ENCODE data around the gene RPL14. TPM values are rescaled to one million over a fixed set of nuclear protein-coding genes. Genes with fewer than 3 reads are reported as not detected.

RPL14 gene
- total RNA-seq, 1 donor from 2014 or later: 1,554 TPM

- Histone ChIP-seq H3K4me3 (no peak overlapping the region), H3K9me3 (no peaks in the 10 kb centered on the region), H3K36me3 (peaks cover 27% of the 10 kb centered on the region), H3K27me3 (no peaks in the 10 kb centered on the region), H3K4me1 (peaks cover 4% of the 10 kb centered on the region), H3K27ac (no peak overlapping the region)
- no peak for TF ChIP-seq CTCF (IDR thresholded peaks at IDR 0.05)
- intact Hi-C loops (cut with DNase I): no loop called here
- ATAC-seq (peak; percentile 21), DNase-seq (no peak)
These were observed 54.0 kb downstream of the RPL14 start for GRCh38 chr3:40511031-40511718.

GRCh38 chr3:40516201-40516600, 59.1 kb downstream of the RPL14 start:
- ATAC-seq (no peak), DNase-seq (no peak)
- Histone ChIP-seq H3K4me1 (no peaks in the 10 kb centered on the region), H3K36me3 (peaks cover 27% of the 10 kb centered on the region), H3K27me3 (no peaks in the 10 kb centered on the region), H3K9me3 (no peaks in the 10 kb centered on the region), H3K27ac (no peak overlapping the region), H3K4me3 (no peak overlapping the region)
- no peak for TF ChIP-seq CTCF (IDR thresholded peaks at IDR 0.05)
- intact Hi-C loops (cut with DNase I): no loop called here

DNA sequence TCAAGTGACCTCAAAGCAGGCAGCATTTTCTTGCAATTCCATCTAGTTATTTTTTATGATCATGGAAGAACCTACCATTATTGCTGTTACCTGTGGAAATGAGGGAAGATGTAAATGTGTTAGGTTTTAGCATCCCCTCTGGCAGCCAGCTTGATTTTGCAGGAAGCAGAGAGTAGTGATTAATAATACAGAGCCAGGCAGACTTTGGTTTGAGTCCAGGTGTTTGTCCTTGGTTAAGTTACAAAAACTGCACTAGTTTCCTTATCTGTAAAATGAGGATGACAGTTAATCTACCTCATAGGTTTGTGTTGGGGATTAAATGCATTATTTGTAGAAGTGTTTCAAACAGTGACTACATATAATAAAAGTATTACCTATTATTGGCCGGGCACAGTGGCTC, 60.9 kb downstream of the RPL14 start:
- no peak for ATAC-seq
- H3K27ac ChIP-seq: no peak overlapping the region
- intact Hi-C loops (cut with DNase I): no loop called here
- no peaks in the 10 kb centered on the region for H3K9me3 ChIP-seq
- DNase-seq: no peak
- H3K4me3 ChIP-seq: no peak overlapping the region
- H3K4me1 ChIP-seq: no peaks in the 10 kb centered on the region
- TF ChIP-seq CTCF (IDR thresholded peaks at IDR 0.05): no peak
- H3K27me3 ChIP-seq: no peaks in the 10 kb centered on the region
- peaks cover 27% of the 10 kb centered on the region for H3K36me3 ChIP-seq

Other genes starting within 250 kb of the RPL14 start
- gene EIF1B, start 147.6 kb upstream of the RPL14 start, total RNA-seq: 54.4 TPM
- gene ENTPD3, start 70.2 kb upstream of the RPL14 start, total RNA-seq: 3.7 TPM
- gene ZNF619, start 19.8 kb downstream of the RPL14 start, total RNA-seq: 6.8 TPM
- gene ZNF620, start 48.7 kb downstream of the RPL14 start, total RNA-seq: 7.0 TPM
- 20.1 TPM for gene ZNF621, start 67.6 kb downstream of the RPL14 start, total RNA-seq

All from upper lobe of right lung (tissue), 1 donor.